Stimulated activated CD8-positive, alpha-beta memory T cell treated with anti-CD3 and anti-CD28 coated beads, Interleukin-7, amount 100 ng/mL, for 1 hour (primary cell): ENCODE measurements around the gene ESR2.

Experiments used
- DNase-seq, 2 donors: peaks; one replicate each; pipeline ENCODE4 v3.0.0-alpha.2; 2020; ENCODE audit warnings: low read depth in 2 of 2

Gene ESR2

DNA sequence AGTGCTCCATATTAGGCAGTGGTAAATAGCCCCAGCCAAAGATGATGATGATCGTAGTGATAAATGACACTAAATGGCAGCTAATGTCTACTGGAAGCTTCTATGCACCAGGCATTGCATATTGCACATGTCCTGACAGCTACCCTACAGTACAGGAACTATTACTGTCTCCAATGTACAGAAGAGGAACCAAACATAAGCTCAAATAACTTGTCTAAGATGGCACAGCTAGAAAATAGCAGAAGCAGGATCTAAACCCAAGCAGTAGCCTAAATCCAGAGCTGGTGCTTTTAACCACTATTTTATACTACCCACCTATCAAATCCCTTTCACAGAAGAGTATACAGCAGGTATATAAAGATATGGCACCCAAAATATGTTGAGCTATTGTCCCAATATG, 28.9 kb downstream of the ESR2 start:
- no peak for DNase-seq

DNA sequence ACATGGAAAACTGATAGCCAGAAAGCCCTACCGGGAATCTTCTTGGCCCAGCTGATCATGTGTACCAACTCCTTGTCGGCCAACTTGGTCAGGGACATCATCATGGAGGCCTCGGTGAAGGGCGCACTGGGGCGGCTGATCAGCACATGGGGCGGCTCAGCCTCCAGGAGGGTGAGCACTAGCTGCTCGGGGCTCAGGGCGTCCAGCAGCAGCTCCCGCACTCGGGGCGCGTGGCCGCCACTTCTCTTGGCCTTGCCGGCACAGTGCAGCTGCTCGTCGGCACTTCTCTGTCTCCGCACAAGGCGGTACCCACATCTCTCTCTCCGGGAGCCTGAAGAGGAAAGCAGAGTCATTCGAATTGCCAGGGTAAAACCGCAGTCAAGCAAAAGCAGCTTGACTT, 33.8 kb downstream of the ESR2 start:
- no peak for DNase-seq

DNA sequence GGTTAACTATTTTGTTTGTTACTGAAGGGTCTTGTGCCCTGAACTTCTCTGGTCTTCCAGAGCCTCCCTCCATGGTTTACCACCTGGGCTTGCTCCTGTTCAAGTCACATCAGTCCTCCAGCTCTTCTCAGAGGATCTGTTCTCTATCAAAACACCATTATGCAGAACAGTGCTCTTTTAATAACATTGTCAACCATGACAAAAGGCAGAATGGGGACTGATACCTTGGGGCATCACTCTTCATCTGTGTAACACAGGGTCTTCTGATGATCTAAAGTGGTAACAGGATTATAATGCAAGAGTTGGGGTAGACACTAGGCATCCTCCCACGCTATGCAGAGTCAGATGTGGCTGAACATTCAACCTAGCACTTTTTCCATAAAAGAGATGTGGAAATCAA, 38.4 kb downstream of the ESR2 start:
- no peak for DNase-seq

DNA sequence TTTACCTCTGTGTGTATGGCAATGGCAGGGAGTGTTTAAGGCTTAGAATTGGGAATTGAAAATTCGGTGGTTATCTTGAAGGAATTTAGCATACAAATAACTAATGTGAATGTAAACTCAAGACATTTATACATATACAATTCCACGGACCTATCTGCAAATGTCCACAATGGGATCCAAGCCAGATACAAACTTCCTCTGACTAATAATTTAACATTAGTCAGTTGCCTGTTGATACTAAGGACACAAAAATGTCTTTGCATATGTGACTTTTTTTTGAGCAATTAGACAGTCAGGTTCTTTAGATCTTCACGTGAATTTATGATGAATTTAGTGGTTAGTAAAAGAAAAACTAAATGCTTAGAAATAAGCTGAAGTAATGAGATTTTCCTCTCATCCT, 40.5 kb downstream of the ESR2 start:
- DNase-seq, result no peak

DNA sequence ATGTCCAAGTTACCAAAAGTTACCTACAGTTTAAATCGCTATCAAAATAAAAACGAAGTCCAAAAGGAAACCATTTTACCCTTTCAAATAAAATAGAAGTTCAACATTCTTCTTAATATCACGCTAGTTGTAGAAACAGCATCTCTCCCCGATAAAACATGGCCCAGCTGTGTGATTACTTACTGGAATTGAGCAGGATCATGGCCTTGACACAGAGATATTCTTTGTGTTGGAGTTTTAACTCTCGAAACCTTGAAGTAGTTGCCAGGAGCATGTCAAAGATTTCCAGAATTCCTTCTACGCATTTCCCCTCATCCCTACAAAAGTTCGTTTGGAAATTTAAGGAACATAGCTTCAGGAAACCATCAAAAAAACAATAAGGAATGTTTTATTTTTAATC, 44.8 kb downstream of the ESR2 start:
- no peak for DNase-seq

DNA sequence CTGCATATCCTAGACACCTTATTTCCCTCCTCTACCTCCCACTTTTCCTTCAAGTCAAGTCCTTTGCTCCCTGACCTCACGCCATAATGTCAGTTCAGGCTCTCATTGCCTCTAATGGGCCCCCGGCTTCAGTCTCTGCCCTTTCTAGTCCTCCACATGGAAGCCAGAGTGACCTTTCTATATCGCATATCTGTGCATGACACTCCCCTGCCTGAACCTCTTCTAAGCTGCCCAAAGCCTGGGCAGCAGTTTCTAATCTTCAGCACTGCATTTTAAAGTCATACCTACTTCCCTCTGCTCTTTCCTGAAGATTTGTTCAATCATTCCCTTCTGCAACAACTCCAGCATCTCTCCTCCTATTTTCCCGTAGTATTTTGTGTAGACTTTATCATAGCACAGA, 45.5 kb downstream of the ESR2 start:
- DNase-seq, result no peak

DNA sequence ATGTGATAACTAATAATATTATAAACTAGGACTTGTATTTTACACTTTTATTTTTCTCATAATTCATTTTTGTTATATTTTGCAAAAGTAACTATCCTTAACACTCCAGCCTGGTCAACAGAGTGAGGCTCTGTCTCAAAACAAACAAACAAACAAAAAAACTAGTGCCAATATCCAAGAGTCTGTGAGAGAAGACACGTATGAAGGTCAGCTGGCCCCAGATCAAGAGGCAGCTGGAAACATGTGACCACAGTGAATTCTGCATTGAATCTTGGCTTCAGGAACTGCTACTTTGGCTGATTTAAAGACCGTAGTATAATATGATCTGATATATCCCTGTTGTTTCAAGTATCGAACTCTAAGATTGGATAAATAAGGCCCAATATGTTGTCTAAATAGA, 47.0 kb downstream of the ESR2 start:
- no peak for DNase-seq

DNA sequence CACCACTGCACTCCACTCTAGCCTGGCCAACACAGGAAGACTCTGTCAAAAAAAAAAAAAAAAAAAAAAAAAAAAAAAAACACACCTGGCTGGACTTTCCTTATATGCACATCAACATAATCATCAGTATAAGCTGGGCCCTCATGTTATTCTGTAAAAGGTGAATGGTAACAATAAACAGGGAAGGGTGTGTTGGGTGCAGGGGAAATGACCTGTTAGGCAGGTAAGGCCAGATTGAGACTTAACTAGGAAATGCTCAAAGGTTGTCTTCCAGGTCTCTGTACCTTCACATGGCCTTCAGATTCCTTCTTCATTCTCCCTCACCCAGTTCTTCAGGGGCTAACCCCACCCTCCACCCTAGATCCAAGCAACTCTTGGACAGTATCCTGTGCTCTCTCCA, 47.5 kb downstream of the ESR2 start:
- no peak for DNase-seq

DNA sequence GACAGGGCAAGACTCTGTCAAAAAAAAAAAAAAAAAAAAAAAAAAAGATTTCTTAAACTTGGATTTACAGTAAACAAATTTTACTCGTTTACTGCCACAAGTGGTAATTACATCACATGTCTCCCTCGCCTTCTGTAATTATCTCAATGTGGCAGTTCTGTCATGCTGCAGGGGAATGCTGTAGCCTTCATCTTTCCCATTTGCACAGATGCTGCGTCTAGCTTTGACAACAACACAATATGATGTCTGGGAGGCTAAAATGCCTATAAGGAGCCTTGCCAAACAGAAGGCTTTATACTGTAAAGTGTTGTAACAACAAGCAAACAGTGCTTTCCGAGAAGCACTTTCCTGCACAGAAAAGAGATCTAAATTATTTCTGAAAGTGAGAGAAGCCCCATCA, 48.7 kb downstream of the ESR2 start:
- no peak for DNase-seq

DNA sequence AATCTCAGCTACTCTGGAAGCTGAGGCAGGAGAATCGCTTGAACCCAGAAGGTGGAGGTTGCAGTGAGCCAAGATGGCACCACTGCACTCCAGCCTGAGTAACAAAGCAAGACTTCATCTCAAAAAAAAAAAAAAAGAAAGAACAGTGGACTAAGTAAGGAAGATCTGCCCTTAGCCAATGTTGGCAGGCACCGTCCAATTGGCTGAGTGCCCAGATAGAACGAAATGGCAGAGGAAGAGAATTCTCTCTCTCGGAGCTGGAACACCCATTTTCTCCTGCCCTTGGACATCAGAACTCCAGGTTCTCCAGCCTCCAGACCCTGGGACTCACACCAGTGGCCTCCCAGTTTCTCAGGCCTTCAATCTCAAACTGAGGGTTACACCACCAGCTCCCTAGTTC, 49.9 kb downstream of the ESR2 start:
- no peak for DNase-seq

DNA sequence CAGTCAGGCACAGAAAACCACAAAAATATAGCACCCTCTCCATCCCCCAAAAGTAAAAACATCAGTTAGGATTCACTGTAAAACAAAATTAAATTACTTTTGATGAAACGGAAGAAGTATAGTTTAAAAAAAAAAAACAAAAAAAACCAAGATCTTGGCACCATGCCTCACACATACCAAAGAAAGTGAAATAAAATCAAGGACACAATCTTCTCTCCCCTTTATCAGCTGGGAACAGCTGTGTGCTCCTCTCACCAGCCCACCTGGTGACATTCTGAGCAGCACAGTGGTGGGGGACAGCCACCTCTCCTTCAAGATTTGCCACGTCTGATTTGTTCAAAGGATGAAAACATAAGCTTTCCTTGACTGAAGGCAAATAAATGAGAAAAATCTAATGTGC, 55.5 kb downstream of the ESR2 start:
- no peak for DNase-seq

DNA sequence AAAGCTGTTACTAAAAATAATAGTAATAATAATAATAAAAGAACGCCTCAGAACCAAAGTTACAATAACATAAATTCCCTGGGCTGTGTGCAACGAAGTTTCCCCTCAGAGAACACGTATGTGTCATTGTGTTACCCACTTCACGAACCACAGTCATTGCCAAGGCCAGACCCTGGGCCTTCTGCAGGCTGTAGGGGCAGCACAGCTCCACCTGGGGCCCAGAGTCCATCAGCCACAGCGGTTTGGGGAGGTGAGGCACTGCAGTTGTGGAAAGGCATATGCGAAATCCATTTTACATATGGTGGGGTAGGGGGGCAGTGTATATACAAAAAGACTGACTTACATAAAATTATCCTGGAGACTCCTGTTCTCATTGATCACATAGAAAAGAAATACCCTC, 56.1 kb downstream of the ESR2 start:
- DNase-seq, result no peak

DNA sequence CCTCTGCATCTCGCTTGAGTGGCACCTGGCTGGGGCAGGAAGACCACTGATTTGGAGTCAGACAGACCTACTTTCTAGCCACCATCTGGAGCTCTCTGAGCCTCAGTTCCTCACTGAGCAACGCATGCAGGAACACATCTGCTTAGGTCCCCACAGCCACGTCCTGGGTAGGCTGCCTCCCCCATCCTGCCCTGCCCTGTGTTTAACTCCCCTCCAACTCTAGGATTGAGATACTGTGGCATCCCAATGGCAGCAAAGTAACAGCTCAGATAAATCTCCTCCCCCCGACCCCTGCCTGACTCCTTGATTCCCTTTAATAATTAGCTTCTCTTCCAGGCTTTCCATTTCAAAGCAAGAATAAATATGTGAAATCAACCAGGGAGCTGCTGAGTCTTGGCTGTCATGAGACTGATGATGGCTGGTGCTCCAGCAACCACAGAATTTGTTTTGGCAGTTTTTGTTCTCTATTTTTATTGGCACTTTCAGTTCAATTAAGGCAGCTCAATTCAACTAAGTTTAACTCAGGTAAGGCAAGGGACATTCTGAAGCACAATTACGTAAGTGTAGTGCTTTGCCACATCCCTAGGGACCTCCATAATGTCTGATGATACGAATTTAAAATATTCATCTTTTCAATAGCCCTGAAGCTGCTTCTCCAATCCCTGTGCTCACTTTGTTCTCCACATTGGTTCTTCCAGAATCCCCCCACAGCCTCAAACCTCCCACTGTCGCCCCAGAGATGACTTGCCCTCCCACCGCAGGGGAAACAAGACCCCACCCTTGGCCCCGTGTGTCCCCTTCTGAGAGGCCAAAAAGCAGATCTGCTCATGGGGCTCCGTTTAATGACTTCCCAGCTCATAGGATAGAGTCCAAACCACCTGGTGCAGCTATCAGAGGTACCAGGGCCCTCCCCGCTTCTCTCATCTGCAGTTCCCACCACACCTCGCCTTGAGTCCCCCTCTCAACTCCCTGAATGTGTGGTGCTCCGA, 58.2 kb downstream of the ESR2 start:
- no peak for DNase-seq

DNA sequence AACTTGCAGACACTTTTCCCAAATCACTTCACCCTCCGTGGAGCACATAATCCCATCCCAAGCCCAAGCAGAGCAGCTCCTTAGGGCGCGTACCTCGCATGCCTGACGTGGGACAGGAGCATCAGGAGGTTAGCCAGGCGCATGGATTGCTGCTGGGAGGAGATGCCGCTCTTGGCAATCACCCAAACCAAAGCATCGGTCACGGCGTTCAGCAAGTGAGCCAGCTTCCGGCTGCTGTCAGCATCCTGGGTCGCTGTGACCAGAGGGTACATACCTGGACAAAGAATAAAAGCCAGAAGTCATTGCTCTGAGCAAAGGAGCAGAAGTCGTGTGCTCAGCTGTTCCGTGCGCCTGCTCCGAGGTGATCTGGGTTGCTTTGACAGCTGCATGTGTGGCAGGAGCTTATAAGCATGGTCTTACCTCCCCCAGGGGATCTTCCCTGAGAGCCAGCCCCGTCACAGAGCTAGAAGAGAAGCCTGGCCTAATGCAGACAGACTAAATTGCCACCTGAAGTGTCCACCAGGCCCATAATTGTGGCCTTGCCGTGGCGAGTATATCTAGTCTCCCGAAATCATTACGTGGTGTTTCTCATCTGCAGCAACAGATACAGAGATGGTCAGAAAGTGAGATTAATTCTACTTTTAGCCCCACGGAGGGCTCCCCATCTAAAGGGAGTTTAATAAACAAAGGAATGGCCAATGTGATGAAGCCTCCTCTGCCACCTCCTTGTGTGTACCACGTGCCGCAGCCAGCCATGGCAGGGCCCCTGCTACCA, 59.1 kb downstream of the ESR2 start:
- DNase-seq, result no peak

DNA sequence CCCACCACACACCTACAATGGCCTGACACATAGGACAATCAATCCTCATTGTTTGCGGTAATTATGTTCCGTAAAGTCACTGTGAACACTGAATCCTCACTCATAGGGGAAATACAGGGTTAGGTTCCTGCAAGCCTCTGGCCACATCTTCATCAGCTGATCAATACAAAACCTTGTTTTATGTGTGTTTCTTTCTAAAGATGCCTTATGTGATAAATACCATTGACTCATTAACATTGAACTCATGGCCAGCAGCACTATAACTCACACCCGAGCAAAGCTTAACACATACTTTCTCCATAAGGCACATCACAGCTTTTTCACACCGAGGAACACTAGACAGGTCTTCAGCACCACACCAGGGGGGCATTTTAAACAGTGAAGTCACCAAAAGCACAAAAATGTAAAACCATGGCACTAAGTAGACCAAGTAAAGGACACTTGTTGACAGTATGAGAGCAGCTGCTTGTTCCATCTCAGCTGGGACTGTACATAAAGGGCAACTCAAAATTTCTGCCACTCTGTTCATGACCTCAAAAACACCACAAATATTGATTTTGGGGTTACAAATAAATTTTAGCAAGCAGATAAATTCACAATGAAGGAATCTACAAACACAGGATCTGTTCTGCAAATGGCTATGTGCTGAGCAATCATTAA, 60.5 kb downstream of the ESR2 start:
- DNase-seq, result no peak

DNA sequence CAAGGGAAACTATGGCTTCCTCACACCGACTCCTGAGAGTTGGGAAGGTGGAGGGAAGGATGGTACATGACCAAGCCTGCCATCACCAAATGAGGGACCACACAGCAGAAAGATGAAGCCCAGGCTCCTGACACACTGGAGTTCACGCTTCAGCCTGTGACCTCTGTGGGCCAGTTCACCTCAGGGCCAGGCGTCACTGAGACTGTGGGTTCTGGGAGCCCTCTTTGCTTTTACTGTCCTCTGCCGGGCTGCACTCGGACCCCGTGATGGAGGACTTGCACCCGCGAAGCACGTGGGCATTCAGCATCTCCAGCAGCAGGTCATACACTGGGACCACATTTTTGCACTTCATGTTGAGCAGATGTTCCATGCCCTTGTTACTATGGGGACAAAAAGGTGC, 61.2 kb downstream of the ESR2 start:
- no peak for DNase-seq

DNA sequence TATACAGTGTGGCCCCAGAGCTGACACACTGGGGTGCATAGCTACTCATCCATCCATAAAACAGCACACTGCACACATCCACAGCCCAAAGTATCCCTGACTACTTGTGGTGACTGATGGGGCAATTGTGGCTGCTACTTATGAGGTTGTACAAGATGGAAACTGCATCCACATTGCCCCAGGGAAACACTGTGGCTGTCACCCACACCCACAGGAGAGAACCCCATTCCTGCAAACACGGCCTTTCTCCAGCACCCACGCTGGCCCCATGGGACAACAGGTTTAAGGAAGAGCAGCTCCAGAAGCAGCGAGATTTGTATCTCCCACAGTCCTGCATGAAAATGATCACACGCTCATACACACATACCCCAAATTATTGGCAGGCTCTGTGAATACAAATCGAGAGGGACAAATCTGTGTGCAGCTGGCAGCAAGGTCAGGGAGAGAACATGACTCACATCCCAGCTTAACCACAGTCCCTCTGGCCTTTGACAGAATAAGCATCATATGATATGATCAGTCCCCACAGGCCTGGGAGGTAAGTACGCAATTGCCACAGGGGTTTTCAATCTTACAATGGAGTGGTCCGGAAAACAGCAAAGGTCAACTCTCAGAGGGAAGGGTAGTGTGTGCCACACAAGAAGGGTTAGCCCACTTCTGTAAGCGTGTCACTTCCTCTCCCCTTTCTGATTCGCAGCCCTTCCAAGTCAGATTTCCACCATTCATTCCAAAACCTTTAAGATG, 61.9 kb downstream of the ESR2 start:
- DNase-seq, result no peak

DNA sequence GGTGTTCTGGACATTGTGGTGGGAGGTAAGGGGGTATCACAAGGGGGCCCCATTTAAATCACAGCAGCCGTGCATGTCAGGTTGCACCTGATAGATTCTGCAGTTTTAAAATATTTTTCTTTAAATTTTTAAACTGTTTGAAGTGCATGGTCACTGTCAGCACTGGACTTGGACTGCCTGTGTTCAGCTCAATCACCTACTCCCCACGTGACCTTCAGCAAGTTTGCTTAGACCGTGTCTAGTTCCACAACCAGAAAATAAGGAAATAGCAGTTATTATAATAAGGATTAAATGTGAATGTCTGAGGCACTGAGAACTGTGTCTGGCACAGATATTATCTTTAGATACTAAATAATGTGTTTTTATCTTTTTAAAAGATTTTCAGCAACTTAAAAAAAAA, 64.7 kb downstream of the ESR2 start:
- no peak for DNase-seq

DNA sequence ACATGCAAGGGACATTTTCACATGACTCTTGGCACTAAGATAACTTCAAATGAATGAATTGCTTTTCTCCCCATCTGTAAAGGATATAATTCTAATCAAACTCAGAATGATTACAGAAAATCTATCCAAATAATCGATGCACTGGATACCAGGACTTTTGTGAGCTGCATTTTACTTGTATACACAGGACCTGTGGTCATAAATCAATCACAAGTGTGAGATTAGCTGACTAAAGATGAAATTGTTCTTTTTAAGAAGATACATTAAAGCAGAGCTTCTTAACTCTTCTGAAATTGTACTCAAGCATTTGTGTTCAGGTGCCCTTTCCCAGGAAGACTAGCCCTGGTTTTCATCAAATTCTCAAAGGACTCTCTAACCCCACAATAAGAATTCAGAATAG, 66.3 kb downstream of the ESR2 start:
- no peak for DNase-seq

DNA sequence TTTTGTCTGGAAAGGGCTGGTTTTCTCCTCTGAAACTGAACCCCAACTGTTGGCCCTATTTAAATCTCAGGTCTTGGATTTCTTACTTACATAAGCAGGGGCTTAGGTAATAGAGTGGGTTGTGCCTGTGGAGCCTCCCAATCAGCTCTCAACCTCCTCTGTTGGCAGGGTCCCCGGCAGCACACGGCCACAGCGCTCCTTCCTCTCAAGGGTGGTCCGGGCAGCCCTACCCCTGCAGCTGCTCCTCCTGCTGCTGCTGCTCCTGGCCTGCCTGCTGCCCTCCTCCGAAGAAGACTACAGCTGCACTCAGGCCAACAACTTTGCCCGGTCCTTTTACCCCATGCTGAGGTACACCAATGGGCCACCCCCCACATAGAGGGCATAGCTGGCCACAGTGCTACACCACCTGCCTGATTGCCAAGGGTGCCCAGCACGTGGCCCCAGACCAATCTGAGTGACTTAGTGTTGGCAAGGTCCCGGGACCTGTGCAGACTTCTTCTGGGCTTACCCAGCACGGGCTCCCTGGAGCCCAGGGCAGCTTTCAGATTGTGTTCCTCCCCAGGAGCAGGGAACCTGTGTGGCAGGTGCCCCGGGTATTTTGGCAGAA, 68.9 kb downstream of the ESR2 start:
- no peak for DNase-seq

DNA sequence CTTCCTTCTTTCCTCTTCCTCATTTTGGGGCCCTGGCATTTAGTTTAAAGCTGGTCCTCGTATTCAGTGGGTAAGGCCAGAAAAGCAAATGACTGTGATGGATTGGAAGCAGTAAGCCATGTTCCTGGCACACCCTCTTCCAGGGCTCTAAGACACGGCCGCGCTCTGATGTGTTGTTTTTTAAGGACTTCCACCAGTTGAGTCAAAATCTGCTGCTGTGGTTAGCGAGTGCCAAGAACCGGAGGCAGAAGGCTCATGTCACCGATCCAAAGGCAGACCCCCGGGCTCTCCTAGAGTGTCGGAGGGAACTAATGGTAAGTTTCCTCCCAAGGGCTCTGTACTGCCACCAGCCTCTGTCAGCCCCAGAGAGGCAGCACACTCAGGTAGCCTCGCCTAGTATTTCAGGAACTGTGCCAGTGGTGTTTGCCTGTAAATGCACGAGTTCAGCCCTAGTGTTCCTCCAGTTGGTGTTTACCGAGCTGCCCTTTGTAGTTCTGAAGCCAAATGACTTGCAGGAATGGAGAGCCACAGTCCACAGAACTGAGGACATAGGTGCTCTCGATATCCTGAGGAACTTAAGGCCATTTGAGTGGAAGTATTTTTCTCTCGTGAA, 72.7 kb downstream of the ESR2 start:
- no peak for DNase-seq
